GM19397 (cell line): ENCODE results near the gene FLT1.

ENCODE experiments used
- ATAC-seq: cut with Tn5 transposase; IDR thresholded peaks from one replicate; pipeline ENCODE4 v1.9.1; 2021; ENCODE audit warnings: mild to moderate bottlenecking, moderate library complexity; ENCODE audit not compliant: unreplicated experiment

FLT1 gene

DNA sequence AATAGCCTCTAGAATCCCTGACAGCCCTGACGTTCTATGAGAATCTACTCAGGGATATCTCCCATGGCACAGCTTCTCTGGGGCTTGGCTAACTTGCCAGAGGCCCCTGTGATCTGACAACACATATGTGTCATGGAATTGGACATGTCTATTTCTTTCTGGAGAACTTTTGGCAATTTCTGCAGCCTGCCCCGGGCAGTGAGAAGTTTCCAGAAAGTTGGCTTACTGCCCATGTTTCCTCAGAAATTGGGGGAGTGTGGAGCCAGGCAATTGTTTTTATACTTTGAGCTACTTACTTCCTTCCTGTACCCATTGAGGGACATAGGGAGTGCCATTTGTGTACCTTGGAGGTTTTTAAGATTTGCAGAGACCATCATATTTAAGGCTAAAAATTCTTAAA is 98.9 kb downstream of the FLT1 start:
- ATAC-seq, result no peak

DNA sequence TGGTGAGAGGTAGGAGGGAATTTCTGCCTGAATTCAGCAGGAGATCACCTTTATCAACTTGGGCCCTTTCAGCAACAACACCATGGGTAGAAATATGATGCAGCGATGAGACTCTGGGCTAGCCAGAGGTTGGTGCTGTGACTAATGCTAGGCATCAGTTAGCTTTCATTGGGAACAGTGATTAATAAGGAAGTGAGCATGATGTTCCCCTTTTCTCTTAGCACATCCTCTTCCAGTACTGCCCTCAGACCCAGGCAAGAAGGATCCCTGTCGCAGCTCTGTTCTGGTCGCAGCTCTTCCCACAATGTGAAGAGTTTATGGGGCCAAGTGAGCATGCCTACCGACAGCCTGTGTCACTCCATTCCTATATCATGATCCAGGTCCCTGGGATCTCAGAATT is 100.5 kb downstream of the FLT1 start:
- ATAC-seq, result no peak

DNA sequence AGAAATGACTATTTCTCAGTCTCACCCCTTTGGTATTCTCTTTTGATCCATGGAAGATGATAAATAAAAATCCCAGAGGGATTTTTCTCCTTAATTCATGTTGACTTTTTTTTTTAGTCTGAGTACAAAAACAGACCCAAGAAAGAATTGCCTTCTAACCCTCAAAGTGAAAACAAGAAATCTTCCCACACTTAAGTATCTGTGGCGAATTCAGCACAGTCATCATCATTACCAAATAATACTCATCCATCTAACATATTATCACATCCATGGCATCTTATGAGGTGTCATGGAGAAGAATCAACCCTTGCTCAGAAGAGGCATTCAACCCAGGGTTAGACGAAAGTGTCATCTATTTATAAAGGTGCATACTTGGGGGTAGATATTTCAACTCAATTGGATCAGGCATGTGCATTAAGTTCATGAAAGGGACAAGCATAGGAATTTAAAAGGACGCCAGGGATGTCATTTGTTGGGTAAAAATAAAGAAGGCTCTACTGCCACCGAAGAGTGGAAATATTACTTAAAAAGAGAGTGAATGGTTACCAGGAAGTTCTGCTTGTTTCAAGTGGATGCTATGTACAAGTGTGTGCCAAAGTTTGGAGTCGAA is 101.9 kb downstream of the FLT1 start:
- no peak for ATAC-seq

DNA sequence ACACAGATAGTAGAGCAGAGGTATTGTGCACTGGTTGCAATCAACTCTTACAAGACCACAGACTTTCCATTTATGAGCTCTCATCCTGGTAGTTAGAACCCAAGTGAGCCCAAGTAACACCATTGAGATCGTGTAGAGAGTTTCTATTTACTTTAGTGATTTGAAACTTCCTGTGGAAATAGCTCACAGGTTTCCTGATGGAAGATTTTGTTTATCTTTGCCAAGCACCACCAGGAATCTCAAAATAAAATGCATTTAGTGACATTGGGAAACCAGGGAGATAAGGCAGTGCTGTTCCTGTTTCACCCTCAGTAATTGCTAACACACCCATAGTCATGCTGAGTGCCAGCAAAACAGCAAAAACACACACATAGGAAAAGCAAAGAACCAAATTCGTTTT is 102.5 kb downstream of the FLT1 start:
- ATAC-seq, result no peak

DNA sequence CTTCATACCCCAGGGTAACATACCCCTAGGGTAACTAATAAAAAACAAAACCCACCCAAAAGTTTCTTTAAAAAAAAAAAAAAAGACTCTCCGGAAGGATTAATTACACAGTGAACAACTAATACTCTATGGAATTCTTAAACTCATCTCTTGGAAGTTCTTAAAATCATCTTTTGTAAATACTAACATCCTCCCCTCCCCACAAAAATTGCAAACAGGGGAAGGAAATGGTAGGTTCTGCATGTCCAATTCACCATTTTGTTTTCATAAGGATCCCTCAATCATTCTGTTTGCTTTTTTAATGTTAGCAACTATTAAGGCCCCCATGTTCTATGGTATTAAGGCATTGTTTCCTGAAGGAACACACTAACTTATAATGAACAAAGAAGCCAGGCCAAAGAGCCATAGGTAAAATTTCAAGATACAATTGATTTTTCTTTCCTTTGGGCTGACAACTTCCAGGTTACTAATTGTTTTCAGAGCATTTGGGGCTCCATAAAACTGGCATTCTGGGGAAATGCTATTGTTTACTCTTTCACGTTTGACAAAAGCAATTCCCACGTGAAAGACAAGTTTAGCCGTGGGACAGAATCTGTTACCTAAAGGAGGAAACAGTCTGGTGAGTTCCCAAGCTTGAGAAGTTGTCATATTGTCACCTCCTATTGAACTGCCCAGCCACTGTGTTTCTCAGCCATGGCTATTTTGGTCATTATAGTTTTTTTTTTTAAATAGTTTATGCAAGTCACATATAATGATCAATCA is 107.0 kb downstream of the FLT1 start:
- ATAC-seq, result no peak

DNA sequence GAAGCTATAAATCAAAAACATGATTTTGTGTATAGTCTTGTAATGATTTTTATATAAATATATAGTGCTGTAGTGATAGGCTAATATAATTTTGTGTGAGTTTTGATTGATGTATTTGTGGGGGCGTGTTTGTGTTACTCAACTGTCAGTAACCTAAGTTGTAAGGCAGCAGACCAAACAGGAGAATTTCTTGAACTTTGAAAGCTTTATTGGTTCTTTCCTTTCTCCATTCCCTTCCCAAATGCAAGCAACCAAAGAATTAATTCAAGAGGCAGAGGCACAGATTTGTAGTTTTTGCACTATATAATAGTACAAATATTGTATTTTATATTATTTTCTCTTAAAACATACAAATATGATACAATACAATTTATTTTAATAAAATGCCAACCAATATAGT is 109.6 kb downstream of the FLT1 start:
- ATAC-seq, result no peak

DNA sequence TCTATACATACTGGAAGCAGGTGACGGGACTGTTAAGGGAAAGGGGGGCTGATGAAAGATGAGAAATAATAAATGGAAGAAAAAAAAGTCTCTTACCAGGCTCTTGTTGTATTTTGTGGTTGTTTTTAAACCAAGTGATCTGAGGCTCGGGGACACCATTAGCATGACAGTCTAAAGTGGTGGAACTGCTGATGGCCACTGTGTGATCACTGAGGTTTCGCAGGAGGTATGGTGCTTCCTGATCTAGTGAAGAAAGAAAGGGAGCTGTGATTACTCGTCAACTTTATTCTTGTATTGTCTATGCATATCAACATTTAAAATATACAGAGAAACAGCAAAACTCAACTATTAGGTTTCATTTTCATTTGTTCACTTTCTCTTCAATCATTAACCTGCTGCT is 110.1 kb downstream of the FLT1 start:
- no peak for ATAC-seq

DNA sequence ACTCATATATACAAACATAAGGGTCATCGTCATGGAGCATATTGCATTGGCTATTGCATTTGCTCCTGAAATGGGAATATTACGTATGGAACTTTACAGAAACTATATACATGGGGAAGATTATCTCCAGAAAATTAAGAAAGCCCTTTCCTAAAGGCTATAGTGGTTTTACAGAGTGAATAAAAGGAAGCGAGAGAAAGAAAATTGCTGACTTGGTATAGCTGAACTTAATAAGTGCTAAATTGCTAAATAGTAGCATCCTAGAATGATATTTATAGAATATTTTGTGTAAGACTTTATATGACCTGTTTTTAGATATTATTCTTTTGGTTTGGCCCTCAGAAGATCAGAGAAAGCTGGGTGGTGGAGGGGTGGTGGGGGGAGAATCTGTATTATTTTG is 114.6 kb downstream of the FLT1 start:
- ATAC-seq, result no peak

DNA sequence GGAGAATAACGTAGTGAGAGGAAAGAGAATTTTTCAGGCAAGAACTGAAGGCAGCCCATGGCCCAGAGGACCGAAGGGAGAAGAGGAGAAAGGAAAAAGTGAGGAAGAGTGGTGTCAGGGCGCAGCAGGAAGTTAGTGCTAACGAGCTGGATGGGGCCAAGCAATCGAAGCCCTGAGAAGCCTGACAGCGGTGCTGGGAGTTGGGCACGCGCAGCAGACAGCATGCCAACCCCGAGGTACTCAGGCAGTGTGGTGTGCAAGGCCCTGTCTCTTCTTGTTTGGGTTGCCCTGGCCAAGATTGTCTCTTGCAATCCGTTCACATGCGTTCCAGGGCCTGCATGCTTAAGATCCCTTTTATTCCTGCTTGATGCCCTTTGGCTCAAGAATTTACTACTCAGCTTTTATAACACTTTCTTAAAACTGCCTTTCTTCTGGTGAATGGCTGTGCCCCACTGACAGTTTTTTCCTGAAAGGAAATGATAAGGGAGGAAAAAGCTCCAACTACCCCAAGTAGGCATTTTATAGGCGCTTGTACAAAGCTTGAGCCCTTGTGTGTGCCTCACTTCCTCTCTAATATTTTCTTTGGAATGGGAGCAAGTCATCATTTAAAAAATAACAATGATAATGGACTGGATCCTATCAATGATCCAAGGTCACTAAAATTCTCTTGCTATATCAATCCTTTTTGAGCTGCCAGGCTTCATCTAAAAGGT is 115.4 kb downstream of the FLT1 start:
- no peak for ATAC-seq

DNA sequence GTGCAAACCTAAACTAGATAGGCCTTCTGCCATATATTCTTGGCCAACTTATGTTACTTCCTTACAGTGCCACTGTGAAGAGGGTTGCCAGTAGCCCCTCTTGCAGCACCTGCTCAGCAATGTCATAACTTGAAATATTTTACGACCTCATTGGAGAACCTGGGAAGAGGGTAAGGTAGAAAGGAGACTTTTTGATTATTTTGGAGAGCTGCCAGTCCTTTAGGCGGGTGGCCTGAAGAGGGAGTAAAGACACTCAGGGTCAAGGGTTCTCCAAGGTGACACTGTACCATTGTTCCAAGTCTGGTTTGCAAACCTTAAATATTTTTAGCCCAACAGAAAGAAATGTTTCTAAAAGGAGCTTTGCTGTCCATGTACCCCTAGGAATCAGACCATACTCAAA is 118.3 kb downstream of the FLT1 start:
- ATAC-seq, result no peak

DNA sequence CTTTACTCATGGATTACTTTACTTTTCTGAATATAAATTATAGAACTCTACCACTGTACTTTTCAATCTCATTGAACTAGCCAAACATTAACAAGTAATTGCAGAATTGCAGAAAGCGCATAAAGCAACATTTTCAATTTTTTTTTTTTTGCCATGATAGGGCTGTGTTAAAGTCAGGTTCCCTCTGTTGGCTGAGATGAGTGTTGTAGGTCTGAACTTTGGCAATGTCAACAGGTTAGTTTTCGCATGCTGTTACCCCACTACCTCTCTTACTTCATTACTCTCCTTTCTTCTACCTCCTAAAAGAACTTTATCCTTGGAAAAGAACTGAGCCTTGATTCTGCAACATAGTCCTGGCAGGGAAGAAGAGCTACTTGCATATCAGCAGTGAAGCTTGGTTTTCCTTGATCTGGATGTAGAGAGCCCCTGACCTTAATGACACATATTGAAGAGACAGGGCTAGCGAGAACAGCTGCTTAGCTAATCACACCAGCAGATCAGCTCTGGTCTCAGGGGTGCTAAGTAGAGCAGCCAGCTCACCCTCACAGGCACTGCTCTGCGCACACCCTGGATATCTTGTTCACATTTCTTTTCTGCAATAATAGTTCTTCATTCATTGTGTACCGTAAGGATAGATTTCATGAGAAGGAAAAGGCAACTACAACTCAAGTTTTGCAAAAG is 119.5 kb downstream of the FLT1 start:
- no peak for ATAC-seq

DNA sequence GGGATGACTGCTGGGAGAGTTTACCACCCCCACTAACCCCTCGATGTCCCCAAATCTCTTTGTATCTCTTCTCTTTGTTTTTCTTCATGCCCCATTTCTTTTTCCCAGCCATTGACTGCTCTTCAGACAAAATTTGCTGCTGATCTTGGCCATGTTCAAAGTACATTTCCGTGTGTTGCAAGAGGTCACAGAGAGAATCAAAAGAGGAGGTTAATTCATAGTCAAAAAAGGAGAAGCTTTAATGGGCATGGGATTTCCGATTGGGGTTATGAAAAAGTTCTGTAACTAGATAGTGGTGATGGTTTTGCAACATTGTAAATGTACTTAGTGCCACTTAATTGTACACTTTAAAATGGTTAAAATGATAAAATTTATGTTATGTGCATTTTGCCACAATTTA is 121.1 kb downstream of the FLT1 start:
- no peak for ATAC-seq

DNA sequence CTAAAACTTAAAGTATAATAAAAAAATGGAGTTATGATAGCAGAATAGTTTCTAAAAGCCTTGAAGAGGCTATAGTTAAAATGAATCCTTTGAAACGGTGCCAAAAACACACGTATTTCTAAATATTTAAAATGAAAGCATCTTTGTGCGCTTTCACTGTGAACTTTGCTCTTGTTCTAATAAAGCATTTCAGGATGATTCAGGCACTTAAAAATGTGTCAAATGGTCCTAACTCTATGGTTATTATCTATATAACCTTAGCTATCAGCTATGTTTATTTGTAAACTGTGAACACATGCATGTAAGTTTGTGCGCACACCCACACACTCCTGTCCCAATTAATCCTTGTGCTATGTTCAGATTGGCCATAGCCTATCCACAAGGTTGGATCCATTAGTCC is 124.5 kb downstream of the FLT1 start:
- ATAC-seq, result no peak

DNA sequence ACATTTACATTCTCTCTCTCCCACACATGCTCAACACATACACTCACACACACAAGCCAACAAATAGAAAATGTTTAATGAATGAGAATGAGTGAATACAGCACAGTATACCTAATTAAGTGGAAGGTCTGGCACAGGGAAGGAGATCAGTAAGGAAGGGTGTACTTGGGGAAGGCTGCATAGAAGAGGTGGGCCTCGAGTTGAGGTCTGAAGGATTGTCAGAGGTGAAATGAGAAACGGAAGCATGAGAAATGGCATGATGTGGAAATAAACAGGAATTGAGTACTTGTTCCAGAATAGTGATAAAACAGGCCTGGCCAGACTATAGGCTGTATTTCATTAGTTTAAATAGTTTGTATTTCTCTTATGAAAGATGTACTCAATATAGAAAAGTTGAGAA is 136.2 kb downstream of the FLT1 start:
- ATAC-seq, result no peak

DNA sequence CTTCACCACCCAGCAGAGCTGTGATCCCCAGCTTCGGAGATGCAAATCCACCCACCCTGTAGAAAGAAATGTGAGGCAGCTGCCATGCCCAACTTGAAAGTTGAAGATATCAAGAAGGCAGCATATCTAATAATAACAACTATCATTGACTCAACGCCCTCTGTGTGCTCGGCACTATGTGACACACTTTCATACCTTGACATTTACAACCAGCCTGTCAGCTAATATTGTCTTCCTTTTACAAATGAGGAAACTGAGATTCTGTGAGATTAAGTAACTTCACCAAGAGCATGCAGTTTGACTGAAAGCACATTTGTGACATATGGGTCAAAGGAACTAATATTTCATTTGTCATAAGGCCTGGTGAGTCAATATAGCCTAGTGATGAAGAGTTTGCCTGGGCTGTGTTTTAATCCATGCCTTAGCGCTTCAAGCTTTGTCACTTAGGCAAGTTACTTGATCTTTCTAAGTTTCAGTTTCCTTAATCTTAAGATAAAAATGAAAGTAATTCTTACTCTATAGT is 137.0 kb downstream of the FLT1 start:
- no peak for ATAC-seq

DNA sequence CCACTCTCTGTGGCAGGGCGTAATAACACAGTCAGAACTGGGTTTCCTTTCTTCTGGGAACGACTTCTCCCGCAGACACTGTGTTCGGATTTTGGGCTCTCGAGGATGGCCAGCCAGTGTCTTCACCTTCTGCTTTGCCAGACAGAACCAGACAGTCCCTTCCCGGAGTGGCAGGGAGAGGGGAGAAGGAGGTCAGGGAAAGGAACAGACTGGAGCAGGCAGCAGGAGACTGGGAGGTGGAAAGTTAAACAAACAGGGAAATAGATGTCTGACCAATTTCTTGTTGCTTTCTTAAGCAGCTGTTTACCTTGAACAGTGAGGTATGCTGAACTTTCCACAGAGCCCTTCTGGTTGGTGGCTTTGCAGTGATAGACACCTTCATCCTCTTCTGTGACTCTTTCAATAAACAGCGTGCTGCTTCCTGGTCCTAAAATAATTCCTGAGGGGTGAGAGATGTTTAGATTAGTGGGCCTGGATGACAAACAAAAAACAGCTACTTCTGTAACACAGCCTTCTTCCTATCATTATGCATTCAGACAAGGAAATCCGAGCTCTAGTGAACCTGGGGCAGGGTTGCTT is 137.6 kb downstream of the FLT1 start:
- ATAC-seq, result no peak

DNA sequence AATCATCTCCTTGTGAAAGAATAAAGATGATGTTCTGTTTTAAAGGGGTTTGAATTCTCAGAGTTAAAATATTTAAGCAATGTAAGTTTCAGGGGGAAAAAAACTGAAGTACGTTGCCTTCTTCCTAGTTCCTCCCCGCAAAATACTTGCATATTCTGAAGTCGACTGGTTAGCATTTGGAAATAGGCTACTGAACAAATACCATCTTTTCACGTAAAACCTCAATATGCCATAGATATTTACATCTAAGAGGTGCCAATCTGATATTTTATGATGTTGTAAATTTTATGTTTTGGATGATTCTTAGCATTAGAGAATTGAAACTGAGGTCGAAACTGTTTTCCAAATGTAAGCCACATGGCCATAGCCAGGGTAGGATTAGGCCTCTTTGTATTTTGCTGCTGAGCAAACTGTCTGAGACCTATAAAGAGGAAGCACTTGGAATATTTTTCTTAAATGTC is 138.3 kb downstream of the FLT1 start:
- no peak for ATAC-seq

DNA sequence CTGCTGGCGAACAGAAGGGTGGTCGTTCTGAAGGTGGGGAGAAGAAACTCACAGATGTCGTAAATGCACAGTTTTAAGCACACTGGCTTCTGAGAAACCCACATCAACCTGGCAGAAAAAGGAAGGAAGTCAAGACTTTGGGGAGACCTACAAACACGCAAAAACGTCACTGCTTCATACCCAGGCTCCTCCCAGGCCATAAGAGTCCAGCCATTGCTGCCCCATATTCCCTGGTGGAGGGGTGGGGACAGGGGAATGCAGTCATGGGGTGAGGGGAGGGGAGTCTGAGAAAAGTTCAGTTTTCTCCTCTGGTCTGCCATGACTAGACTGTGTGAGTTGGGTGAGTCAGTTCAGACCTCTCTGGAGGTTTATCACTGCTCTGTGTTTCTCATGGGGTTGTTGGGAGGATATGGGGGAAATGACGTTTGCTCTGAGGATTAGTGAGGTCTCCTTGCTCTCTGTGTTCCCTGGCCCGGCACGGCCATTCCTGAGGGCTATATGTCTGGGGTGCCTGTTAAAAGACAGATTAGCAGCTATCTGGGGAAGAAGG is 139.0 kb downstream of the FLT1 start:
- no peak for ATAC-seq

DNA sequence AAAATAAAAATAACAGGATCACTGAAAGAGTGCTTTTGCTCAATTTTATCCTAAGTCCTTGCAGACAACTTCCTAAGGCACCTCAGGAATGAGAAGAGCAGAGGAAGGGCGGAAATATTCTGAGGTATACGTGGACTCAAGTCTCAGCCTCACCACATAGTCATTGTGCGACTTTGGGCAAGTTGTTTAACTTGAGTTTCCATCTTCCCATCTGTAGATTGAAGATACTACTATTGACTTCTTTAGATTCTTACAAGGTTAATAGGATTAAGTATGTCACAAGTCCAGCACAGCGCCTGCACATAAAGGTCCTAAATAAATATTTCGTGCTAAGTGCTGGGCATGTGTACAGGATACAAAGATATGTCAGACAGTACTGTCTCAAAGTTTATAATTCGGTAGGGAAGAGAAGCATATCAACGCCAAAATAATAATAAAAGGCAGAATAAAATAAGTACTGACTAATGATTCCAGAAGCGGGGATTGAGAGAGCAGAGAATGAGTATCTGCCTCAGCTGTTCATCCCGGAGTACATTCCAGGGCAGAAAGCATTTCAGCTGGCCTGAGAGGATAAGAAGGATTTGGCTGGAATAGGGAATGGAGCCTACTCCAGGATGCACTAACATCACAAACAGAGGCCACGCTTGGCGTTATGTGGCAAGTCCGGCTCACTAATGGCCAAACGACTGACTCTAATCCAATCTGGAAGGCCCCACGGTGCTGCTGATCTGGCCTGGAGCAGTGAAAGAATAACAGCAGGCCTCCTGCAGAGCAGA is 139.7 kb downstream of the FLT1 start:
- no peak for ATAC-seq

DNA sequence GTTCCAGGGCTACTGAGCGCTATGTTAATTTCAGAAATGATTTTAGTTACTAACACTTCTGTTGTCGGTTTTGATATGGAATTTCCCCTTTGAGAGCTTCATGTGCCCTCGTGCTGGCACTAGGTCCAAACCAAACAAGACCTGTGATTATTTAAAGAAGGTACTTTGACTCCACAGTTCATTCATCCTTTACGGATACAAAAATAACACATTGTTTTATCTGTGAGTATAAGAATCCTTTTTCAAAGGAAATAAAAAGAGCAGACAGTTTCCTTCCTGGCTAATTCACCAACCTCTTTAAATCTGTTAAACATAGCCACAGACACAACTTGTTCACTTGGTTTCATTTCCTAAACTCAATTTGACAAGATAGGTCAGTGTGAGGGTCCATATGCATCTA is 141.2 kb downstream of the FLT1 start:
- ATAC-seq, result no peak
